Stimulated activated CD8-positive, alpha-beta memory T cell treated with anti-CD3 and anti-CD28 coated beads, Interleukin-4, amount 100 ng/mL, for 1 hour (primary cell): ENCODE results near the gene USP36.

Experiments used
- DNase-seq, 2 donors: peaks; one replicate each; pipeline ENCODE4 v3.0.0-alpha.2; 2020; ENCODE audit warnings: low read depth in 2 of 2, low spot score in 1 of 2

The USP36 gene

GRCh38 chr17:78818152-78818846 is 22.3 kb downstream of the USP36 start:
- no peak for DNase-seq

DNA sequence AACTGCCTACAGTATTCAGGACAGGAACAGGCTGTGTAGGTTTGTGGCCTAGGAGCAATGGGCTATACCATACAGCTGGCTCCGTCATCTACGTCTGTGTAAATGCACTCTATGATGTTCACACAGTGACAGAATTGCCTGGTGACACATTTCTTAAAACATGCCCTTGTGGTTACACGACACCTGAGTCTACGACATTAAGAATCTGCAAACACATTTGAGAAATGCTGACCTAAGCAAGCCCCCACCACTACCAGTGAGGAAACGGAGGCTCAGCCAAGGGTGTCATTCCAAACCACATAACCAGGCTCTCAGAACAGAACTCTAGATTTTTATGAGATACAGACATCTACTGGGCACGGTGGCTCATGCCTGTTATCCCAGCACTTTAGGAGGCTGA is 23.5 kb downstream of the USP36 start:
- DNase-seq = peak in 1 of 2 donors; percentile 34

GRCh38 chr17:78815696-78816095 is 24.9 kb downstream of the USP36 start:
- no peak for DNase-seq

DNA sequence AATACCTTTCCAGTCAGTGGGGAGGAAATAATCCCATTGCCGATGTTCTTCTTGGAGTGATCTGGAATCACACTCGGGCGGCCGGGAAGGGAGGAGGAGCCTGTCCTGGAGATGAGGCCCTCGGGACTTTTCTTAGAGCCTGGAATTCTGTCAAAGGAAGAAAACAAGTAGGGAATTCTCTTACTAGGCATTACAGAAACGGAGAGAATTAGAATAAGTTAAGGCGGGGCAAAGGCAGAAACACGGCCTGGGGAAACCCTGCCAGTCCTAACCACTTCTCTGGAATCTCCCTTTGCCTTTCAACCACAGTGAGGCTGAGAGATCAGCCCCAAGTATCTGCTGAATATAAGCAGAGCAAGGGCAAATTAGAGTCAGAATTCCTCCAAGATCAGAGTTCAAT is 27.8 kb downstream of the USP36 start:
- DNase-seq = no peak

DNA sequence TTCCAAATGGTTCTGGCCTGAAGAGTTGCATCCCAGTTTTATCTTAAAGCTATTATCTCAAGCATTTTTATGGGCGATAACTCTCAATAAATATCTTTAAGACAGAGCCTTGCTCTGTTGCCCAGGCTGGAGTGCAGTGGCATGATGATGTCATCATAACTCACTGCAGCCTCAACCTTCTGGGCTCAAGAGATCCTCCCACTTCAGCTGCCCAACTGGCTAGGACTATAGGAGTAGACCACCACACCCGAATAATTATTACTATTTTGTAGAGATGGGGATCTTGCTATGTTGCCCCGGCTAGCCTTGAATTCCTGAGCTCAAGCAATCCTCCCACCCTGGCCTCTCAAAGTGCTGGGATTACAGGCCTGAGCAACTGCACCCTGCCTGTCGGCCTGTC is 32.5 kb downstream of the USP36 start:
- no peak for DNase-seq

- no peak for DNase-seq
These were observed 34.2 kb downstream of the USP36 start for GRCh38 chr17:78806451-78806850.

GRCh38 chr17:78805301-78805700 is 35.3 kb downstream of the USP36 start:
- DNase-seq = no peak

DNA sequence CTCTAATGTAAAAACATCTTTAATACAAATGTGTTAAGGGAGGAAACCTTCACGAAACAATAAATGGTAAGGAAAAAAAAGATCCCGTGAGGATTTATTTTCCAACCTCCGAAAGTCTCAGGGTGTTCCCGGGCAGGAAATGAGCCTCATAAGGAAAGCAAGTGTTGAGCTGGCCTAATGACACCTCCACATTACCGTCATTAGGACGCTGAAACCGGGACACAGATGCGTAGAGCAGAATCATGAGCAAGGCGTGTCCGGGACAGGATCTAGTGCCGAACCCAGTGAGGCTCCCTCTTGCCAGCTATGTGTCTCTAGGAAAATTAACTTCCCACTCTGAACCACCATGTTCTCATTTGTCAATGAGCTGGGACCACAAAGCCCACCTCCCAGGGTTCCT is 35.8 kb downstream of the USP36 start:
- DNase-seq = no peak

DNA sequence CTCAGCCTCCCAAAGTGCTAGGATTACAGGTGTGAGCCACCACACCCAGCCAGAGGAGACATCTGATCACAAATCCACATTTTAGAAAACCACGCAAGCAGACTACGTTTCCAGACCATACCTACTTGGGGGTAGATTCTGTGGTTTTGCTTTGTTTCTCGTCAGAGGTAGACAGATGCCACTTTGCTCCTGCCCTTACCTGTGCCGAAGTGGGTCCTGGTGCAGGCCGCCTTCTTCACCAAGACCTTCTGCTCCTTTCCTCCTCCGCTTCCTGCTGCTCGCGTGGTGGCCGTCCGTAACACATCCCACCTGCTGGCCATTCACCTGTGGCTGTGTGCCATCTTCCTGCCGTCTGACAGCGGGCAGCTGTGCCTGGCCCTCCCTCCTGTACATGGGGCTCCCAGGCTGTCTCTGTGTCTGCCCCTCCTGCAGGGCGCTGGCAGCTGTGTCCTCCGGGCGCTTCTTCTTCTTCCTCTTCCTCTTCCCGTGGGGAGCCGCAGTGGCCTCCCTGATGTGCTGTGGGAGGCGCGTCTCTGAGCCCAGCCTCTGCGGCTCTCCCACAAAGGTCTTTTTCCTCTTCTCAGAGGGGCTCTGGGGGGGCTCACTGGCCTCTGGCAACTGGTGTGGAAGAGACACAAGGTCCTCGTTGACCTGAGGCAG is 37.3 kb downstream of the USP36 start:
- no peak for DNase-seq

GRCh38 chr17:78802459-78802858 is 38.2 kb downstream of the USP36 start:
- DNase-seq = no peak

DNA sequence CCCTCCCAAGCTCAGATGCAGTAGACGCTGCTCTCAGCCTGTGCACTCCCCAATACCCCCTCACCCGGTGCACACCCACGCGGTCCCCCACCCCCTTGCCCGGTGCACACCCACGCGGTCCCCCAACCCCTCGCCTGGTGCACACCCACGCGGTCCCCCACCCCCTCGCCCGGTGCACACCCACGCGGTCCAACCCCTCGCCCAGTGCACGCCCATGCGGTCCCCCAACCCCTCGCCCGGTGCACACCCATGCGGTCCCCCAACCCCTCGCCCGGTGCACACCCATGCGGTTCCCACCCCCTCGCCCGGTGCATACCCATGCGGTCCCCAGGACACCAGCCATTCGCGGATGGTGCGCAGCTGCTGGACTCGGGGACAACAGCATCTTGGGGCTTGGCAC is 38.6 kb downstream of the USP36 start:
- no peak for DNase-seq

GRCh38 chr17:78800132-78800931 is 40.3 kb downstream of the USP36 start:
- DNase-seq = no peak

DNA sequence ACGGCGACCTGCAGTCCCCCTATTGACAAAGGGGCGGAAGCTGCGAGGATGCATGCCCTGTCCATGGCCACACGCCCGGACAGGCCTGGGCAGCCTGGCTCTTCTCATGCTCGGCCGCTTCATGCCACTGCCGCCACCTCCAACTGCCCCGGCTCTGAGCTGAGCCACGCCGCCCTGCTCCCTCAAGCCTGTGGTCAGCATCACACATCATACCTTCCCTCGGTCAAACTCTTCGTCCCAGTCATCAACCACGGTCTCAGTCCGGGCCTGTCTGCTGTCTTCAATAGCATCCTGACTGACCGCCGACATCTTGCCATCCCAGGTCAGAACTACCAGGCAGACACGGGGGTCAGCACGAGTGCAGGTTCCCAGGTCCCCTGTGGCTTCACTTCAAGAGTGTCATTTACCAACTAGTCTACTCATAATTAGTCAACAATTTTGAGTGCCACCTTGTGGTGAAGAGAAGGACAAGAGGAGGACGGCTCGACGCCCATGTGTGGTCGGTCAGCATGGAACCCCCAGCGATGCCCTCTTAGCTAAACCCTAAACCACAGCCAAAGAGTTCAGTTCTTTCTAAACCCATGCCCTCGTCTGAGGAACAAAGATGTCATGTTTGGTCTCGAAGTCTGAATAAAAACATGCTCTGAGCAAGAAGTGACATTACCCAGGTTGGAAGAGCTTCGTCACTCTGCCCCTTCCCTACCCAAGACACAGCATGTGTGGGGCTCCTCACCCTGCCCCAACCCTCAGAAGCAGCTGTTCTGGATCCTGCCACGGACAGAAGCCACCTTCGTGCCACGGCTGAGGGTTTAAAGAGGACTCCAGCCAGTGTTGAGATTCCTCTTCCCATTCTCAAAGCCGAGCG is 41.7 kb downstream of the USP36 start:
- no peak for DNase-seq

GRCh38 chr17:78797691-78798585 is 42.7 kb downstream of the USP36 start:
- DNase-seq = no peak

DNA sequence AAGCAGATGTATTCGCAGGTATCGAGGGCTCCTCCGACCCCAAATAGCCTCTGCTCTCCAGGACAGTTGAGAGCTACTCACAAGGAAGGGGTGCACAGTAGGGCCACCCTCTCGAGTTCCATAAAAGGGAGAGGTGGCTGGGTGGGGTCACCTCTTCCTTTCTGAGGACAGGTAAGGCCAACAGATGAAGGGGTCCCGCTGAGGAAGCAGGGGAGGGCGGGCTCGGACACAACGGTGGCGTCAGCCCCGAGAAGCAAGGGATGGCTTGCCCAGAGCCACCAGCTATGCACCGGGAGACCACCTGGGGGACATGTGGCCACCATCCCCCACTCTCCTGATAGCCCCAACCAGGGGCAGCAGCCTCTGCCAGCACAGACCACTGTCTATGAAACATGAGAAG is 43.4 kb downstream of the USP36 start:
- DNase-seq = no peak

DNA sequence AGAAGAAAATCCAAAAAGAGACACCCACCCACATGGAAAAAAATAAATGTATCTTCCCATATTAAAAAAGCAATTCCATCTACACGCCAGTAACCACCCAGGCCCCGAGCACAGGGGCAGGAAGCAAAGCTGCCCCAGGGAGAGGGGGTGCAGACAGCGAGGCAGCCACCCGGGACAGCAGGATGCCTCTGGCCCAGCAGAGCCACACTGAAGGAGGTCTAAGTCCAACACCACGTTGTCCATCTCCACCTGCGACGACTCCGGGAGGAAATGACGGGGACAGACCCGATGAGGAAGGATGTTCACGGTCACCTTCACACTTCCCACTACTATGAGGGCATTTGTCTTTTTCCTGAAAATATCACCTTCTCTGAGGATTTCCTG is 44.1 kb downstream of the USP36 start:
- DNase-seq = no peak

DNA sequence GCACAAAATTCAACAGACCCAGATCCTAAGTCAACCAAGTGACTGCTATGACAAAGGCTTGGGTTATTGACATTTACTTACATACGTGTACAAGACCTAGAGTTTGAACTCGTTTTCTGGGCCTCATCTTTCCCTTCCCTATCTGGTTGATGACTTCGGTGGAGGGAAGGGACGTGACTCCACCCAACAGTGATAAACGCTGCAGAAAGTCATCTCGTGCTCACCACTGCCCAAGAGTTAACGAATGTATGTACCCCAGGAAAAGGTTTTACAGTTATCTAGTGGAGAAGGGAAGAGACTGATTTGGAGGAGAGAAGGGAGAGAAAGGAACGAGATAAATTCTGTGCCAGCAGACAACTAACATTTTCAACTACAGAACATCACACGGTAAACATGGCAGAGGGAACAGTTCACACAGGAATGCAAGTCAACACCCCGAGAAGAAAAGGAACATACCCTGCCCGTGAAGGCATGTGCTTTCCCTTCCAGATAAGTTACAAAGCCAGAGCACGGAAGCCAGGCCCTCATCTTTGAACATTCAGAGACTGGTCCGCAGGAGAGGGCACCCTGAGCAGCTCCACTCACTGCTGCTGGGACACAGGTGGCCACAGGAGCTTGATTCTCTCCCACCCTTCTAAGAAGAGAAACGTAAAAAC is 44.6 kb downstream of the USP36 start:
- DNase-seq = no peak

GRCh38 chr17:78794864-78795640 is 45.6 kb downstream of the USP36 start:
- no peak for DNase-seq

GRCh38 chr17:78794399-78794798 is 46.2 kb downstream of the USP36 start:
- DNase-seq = no peak
